SK-N-SH treated with all-trans-retinoic acid at 6 μM for 48 hours (cell line): ENCODE data around the gene EHMT2.

Experiments used
- ATAC-seq: fragments of 200-7000 bp; cut with Tn5 transposase; 3 replicates; pipeline ENCODE4 v1.9.1; 2020; ENCODE audit warnings: mild to moderate bottlenecking, moderate library complexity
- ARNTL ChIP-seq: fragments of 450-650 bp; formaldehyde crosslinking; IDR thresholded peaks from 2 replicates; pipeline ENCODE4 v1.5.0; 2020; ENCODE audit warnings: low read depth, mild to moderate bottlenecking, moderate library complexity, borderline replicate concordance
- BACH2 ChIP-seq: fragments of 250-450 bp; sonication (Bioruptor Pico); IDR thresholded peaks from 2 replicates; pipeline ENCODE4 v1.9.0; 2021; ENCODE audit warnings: mild to moderate bottlenecking, borderline replicate concordance
- CSDC2 ChIP-seq: fragments of 250-450 bp; sonication (Bioruptor Pico); IDR thresholded peaks from 2 replicates; pipeline ENCODE4 v1.5.0; 2020; ENCODE audit warnings: mild to moderate bottlenecking, moderate library complexity
- GLIS3 ChIP-seq: fragments of 250-450 bp; sonication (Bioruptor Pico); IDR thresholded peaks from 2 replicates; pipeline ENCODE4 v1.5.0; 2020; ENCODE audit warnings: mild to moderate bottlenecking, moderate library complexity
- ISL1 ChIP-seq: fragments of 250-450 bp; sonication (Bioruptor Pico); IDR thresholded peaks from 2 replicates; pipeline ENCODE4 v2.1.2; 2022; ENCODE audit warnings: mild to moderate bottlenecking, moderate library complexity
- OSR1 ChIP-seq: fragments of 250-450 bp; sonication (Bioruptor Pico); IDR thresholded peaks from 2 replicates; pipeline ENCODE4 v1.8.0; 2022; ENCODE audit warnings: moderate library complexity, mild to moderate bottlenecking, inconsistent platforms
- PPARA ChIP-seq: fragments of 250-450 bp; sonication (Bioruptor Pico); IDR thresholded peaks from 2 replicates; pipeline ENCODE4 v1.5.0; 2020; ENCODE audit warnings: mild to moderate bottlenecking, borderline replicate concordance
- RARB ChIP-seq: fragments of 250-450 bp; sonication (Bioruptor Pico); IDR thresholded peaks from 2 replicates; pipeline ENCODE4 v1.8.0; 2021; ENCODE audit warnings: mild to moderate bottlenecking, moderate library complexity
- SNAI2 ChIP-seq: fragments of 250-450 bp; sonication (Bioruptor Pico); IDR thresholded peaks from 2 replicates; pipeline ENCODE4 v1.5.0; 2020; ENCODE audit warnings: mild to moderate bottlenecking, moderate library complexity
- TCF4 ChIP-seq: fragments of 250-450 bp; sonication (Bioruptor Pico); IDR thresholded peaks from 2 replicates; pipeline ENCODE4 v1.8.0; 2021; ENCODE audit warnings: mild to moderate bottlenecking, moderate library complexity, borderline replicate concordance
- ZC3H10 ChIP-seq: fragments of 250-450 bp; sonication (Bioruptor Pico); IDR thresholded peaks from 2 replicates; pipeline ENCODE4 v1.5.1; 2021; ENCODE audit warnings: mild to moderate bottlenecking, moderate library complexity
- ZFP3 ChIP-seq: fragments of 250-450 bp; sonication (Bioruptor Pico); IDR thresholded peaks from 2 replicates; pipeline ENCODE4 v1.5.0; 2020; ENCODE audit warnings: mild to moderate bottlenecking, moderate library complexity
- ZFP30 ChIP-seq: fragments of 450-650 bp; formaldehyde crosslinking; IDR thresholded peaks from 2 replicates; pipeline ENCODE4 v1.5.0; 2022; ENCODE audit warnings: mild to moderate bottlenecking, moderate library complexity
- ZNF565 ChIP-seq: fragments of 450-650 bp; formaldehyde crosslinking; conservative IDR thresholded peaks from 2 replicates; pipeline ENCODE4 v1.5.0; 2020; ENCODE audit warnings: low read depth, mild to moderate bottlenecking, moderate library complexity
- ZNF70 ChIP-seq: fragments of 450-650 bp; formaldehyde crosslinking; IDR thresholded peaks from 2 replicates; pipeline ENCODE4 v1.5.0; 2020; ENCODE audit warnings: mild to moderate bottlenecking, moderate library complexity
- ZNF8 ChIP-seq: fragments of 450-650 bp; formaldehyde crosslinking; IDR thresholded peaks from 2 replicates; pipeline ENCODE4 v1.5.0; 2020; ENCODE audit warnings: mild to moderate bottlenecking, moderate library complexity
- TF ChIP-seq, protein P1 (sequence below): fragments of 250-450 bp; sonication (Bioruptor Pico); IDR thresholded peaks from 2 replicates; pipeline ENCODE4 v1.8.0; 2021; ENCODE audit warnings: low read depth, mild to moderate bottlenecking, moderate library complexity, borderline replicate concordance
- TF ChIP-seq, protein P2 (sequence below): fragments of 250-450 bp; sonication (Bioruptor Pico); IDR thresholded peaks from 2 replicates; pipeline ENCODE4 v1.5.0; 2020; ENCODE audit warnings: mild to moderate bottlenecking, moderate library complexity
- TF ChIP-seq, protein P3 (sequence below): fragments of 250-450 bp; sonication (Bioruptor Pico); IDR thresholded peaks from 2 replicates; pipeline ENCODE4 v1.5.1; 2021; ENCODE audit warnings: mild to moderate bottlenecking, moderate library complexity
- TF ChIP-seq, protein P4 (sequence below): fragments of 250-450 bp; sonication (Bioruptor Pico); IDR thresholded peaks from 2 replicates; pipeline ENCODE4 v1.8.0; 2020; ENCODE audit warnings: mild to moderate bottlenecking, moderate library complexity, borderline replicate concordance
- TF ChIP-seq, protein P5 (sequence below): fragments of 250-450 bp; sonication (Bioruptor Pico); IDR thresholded peaks from 2 replicates; pipeline ENCODE4 v1.5.1; 2020; ENCODE audit warnings: low read depth, mild to moderate bottlenecking, moderate library complexity

EHMT2 gene

DNA sequence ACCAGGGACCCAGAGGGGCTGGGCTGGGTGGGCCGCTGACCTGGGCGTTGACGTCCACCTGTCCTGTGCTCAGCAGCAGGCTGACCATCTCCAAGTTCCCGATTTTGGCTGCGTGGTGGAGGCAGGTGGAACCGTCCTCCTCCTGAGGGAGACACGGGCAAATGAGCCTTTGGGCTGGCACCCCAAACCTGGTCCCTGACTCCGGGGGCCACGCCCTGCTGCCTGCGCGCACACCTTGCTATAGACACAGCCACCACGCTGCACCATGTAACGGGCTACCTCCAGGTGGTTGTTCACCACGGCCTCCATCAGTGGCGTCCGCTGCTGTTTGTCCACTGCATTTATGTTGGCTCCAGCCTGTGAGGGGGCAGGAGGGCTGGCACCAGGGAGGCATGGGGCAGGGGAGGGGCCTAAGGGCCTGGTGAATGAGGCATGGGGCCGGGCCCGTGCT is 10.9 kb downstream of the EHMT2 start:
- TF ChIP-seq RARB (CRISPR knock-in tag) = no peak
- TF ChIP-seq CSDC2 = no peak
- no peak for TF ChIP-seq ZC3H10 (CRISPR knock-in tag)
- no peak for TF ChIP-seq SNAI2 (CRISPR knock-in tag)
- TF ChIP-seq GLIS3 = no peak
- TF ChIP-seq ZNF8 (CRISPR knock-in tag) = no peak
- no peak for TF ChIP-seq ZNF70 (CRISPR knock-in tag)
- no peak for TF ChIP-seq ARNTL (CRISPR knock-in tag)
- TF ChIP-seq, protein P1, sequence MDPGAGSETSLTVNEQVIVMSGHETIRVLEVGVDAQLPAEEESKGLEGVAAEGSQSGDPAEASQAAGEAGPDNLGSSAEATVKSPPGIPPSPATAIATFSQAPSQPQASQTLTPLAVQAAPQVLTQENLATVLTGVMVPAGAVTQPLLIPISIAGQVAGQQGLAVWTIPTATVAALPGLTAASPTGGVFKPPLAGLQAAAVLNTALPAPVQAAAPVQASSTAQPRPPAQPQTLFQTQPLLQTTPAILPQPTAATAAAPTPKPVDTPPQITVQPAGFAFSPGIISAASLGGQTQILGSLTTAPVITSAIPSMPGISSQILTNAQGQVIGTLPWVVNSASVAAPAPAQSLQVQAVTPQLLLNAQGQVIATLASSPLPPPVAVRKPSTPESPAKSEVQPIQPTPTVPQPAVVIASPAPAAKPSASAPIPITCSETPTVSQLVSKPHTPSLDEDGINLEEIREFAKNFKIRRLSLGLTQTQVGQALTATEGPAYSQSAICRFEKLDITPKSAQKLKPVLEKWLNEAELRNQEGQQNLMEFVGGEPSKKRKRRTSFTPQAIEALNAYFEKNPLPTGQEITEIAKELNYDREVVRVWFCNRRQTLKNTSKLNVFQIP = no peak
- TF ChIP-seq BACH2 (CRISPR knock-in tag) = no peak
- TF ChIP-seq, protein P2, sequence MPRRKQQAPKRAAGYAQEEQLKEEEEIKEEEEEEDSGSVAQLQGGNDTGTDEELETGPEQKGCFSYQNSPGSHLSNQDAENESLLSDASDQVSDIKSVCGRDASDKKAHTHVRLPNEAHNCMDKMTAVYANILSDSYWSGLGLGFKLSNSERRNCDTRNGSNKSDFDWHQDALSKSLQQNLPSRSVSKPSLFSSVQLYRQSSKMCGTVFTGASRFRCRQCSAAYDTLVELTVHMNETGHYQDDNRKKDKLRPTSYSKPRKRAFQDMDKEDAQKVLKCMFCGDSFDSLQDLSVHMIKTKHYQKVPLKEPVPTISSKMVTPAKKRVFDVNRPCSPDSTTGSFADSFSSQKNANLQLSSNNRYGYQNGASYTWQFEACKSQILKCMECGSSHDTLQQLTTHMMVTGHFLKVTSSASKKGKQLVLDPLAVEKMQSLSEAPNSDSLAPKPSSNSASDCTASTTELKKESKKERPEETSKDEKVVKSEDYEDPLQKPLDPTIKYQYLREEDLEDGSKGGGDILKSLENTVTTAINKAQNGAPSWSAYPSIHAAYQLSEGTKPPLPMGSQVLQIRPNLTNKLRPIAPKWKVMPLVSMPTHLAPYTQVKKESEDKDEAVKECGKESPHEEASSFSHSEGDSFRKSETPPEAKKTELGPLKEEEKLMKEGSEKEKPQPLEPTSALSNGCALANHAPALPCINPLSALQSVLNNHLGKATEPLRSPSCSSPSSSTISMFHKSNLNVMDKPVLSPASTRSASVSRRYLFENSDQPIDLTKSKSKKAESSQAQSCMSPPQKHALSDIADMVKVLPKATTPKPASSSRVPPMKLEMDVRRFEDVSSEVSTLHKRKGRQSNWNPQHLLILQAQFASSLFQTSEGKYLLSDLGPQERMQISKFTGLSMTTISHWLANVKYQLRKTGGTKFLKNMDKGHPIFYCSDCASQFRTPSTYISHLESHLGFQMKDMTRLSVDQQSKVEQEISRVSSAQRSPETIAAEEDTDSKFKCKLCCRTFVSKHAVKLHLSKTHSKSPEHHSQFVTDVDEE (CRISPR knock-in tag) = no peak
- no peak for TF ChIP-seq OSR1 (CRISPR knock-in tag)
- TF ChIP-seq ZFP3 (CRISPR knock-in tag) = no peak
- TF ChIP-seq, protein P3, sequence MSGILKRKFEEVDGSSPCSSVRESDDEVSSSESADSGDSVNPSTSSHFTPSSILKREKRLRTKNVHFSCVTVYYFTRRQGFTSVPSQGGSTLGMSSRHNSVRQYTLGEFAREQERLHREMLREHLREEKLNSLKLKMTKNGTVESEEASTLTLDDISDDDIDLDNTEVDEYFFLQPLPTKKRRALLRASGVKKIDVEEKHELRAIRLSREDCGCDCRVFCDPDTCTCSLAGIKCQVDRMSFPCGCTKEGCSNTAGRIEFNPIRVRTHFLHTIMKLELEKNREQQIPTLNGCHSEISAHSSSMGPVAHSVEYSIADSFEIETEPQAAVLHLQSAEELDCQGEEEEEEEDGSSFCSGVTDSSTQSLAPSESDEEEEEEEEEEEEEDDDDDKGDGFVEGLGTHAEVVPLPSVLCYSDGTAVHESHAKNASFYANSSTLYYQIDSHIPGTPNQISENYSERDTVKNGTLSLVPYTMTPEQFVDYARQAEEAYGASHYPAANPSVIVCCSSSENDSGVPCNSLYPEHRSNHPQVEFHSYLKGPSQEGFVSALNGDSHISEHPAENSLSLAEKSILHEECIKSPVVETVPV (CRISPR knock-in tag) = no peak
- TF ChIP-seq PPARA (CRISPR knock-in tag) = no peak
- TF ChIP-seq ZNF565 (CRISPR knock-in tag) = no peak
- TF ChIP-seq ZFP30 = no peak
- TF ChIP-seq, protein P4, sequence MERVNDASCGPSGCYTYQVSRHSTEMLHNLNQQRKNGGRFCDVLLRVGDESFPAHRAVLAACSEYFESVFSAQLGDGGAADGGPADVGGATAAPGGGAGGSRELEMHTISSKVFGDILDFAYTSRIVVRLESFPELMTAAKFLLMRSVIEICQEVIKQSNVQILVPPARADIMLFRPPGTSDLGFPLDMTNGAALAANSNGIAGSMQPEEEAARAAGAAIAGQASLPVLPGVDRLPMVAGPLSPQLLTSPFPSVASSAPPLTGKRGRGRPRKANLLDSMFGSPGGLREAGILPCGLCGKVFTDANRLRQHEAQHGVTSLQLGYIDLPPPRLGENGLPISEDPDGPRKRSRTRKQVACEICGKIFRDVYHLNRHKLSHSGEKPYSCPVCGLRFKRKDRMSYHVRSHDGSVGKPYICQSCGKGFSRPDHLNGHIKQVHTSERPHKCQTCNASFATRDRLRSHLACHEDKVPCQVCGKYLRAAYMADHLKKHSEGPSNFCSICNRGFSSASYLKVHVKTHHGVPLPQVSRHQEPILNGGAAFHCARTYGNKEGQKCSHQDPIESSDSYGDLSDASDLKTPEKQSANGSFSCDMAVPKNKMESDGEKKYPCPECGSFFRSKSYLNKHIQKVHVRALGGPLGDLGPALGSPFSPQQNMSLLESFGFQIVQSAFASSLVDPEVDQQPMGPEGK (CRISPR knock-in tag) = no peak
- TF ChIP-seq ISL1 = no peak
- no peak for ATAC-seq

DNA sequence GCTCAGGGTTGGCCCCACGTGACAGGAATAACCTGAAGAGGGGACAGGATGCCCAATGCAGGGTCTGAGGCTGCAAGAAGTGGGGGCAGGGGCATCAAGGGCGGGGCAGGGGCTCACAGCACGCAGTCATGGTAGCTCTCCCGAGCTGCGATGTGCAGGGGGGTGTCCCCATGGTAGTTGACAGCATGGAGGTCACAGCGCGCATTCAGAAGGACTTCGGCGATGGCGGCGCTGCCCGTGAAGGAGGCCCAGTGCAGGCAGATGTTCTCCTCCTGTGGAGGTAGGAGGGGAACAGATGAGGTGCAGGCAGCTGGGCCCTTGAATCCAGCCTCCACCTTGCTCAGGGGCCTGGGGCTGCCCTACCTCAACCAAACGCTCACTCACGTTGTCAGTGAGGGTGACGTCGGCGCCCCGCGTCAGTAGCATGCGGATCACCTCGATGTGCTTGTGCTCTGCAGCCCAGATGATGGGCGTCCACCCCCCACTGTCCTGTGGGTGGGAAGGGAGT is 12.9 kb downstream of the EHMT2 start:
- TF ChIP-seq SNAI2 (CRISPR knock-in tag) (no peak), RARB (CRISPR knock-in tag) (no peak), ZNF8 (CRISPR knock-in tag) (no peak), ZFP30 (no peak), ZFP3 (CRISPR knock-in tag) (no peak)
- TF ChIP-seq, protein P4 (CRISPR knock-in tag) = no peak
- TF ChIP-seq, protein P3 (CRISPR knock-in tag) = no peak
- ATAC-seq = no peak

DNA sequence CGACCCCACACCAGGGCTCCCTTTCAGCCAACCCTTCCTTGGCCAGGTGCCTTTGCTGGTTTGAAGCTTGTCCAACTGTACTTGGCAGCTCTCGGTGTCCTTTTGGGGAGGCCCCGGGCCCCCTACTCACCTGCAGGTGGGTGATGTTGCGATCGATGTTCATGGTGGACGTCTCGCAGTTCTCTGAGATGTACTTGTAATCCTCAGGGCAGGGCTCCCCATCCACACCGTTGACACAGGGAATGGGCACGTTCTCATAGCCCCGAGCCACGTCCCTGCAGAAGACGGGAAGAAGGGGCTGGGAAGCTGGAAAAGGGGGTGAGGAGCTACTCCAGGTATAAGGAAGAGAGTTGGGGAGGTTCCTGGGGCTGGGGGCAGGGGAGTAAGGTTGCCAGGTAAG is 13.8 kb downstream of the EHMT2 start:
- ATAC-seq = no peak
- TF ChIP-seq ZNF565 (CRISPR knock-in tag) (no peak), GLIS3 (no peak), ZC3H10 (CRISPR knock-in tag) (no peak), RARB (CRISPR knock-in tag) (no peak), ISL1 (no peak), ZNF8 (CRISPR knock-in tag) (no peak), OSR1 (CRISPR knock-in tag) (no peak), ARNTL (CRISPR knock-in tag) (no peak), ZNF70 (CRISPR knock-in tag) (no peak), TCF4 (CRISPR knock-in tag) (no peak)
- TF ChIP-seq, protein P3 (CRISPR knock-in tag) = no peak
- TF ChIP-seq, protein P5, sequence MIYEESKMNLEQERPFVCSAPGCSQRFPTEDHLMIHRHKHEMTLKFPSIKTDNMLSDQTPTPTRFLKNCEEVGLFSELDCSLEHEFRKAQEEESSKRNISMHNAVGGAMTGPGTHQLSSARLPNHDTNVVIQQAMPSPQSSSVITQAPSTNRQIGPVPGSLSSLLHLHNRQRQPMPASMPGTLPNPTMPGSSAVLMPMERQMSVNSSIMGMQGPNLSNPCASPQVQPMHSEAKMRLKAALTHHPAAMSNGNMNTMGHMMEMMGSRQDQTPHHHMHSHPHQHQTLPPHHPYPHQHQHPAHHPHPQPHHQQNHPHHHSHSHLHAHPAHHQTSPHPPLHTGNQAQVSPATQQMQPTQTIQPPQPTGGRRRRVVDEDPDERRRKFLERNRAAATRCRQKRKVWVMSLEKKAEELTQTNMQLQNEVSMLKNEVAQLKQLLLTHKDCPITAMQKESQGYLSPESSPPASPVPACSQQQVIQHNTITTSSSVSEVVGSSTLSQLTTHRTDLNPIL (CRISPR knock-in tag) = no peak
